ENCODE data around the gene ZNF850. TPM values are rescaled to one million over a fixed set of nuclear protein-coding genes. Genes with fewer than 3 reads are reported as not detected.

Gene ZNF850
- total and polyA plus RNA-seq, 2 of the 8 experiments (the other 6 are each of a cell fraction or from before 2014, with no cell fraction given) = 6.7 to 21.2 TPM

DNA sequence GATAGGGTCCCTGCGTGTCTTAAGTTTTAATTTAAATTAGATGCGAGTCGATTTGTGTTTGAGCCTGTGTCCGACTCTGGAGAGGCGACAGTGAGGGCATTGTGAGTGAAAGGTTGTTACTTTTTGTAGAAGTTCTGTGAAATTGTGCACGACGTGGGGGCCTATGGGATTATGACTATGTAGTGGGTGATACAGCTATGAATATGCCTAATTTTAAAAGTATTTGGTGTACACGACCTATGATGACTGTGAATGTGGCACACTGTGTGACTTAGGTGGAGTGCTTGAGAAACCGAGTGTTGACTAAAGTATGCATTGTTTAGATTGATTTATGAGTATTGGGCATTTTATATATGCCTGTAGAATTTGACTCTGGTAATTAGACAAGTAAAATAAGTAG, 84.5 kb downstream of the ZNF850 start:
- 0 out of 2 replicates have a peak overlapping the region, but pooled peaks have one; percentile 60 for H2BK12ac ChIP-seq (ENCODE audit: low read depth, low read length)
- peaks cover 0 to 7% of the 10 kb centered on the region in 2 experiments; a peak in 3 of 4 replicates for H3K9me3 ChIP-seq (ENCODE audit: insufficient read depth in 2 of 2, low read depth in 1 of 2, low read length in 1 of 2)
- peak overlapping the region; percentile 94 for H3K56ac ChIP-seq (replicated peaks; ENCODE audit: insufficient read length, low read depth, low read length)
- peaks cover 10% of the 10 kb centered on the region for H3K23me2 ChIP-seq (ENCODE audit: low read depth, low read length)
- peak overlapping the region in 3 of 4 experiments; percentile 90 to 94 (median 92); a peak in 6 of 7 replicates for H3K9ac ChIP-seq (replicated peaks in 1 of 4; ENCODE audit: extremely low read depth in 1 of 4, low read depth in 3 of 4, low read length in 3 of 4)
- peaks cover 7 to 40% (median 30%) of the 10 kb centered on the region in 4 experiments; a peak in 7 of 8 replicates for H3K36me3 ChIP-seq (ENCODE audit: control insufficient read depth in 2 of 4, insufficient read depth in 4 of 4, low read length in 3 of 4)
- H3K4ac ChIP-seq (replicated peaks; ENCODE audit: insufficient read length, low read depth, low read length) = no peak overlapping the region
- H3K79me2 ChIP-seq (ENCODE audit: control insufficient read depth in 1 of 2, insufficient read depth in 2 of 2, low read length in 2 of 2) = peaks cover 5 to 38% of the 10 kb centered on the region in 2 experiments
- peak overlapping the region; percentile 85; the same call in 1 of the 2 replicates for H2BK5ac ChIP-seq (ENCODE audit: low read depth, low read length)
- no peak overlapping the region for H3K23ac ChIP-seq (ENCODE audit: insufficient read length)
- peak overlapping the region; percentile 87 for H3K27ac ChIP-seq (ENCODE audit: low read depth, low read length)
- H3K14ac ChIP-seq (ENCODE audit: insufficient read length) = no peak overlapping the region
- H2AFZ ChIP-seq (ENCODE audit: low read length) = peak overlapping the region; percentile 85; the same call in 1 of the 2 replicates
- H4K91ac ChIP-seq (replicated peaks; ENCODE audit: insufficient read length, low read length) = no peak overlapping the region
- no peaks in the 10 kb centered on the region for H3K27me3 ChIP-seq (replicated peaks in 1 of 4; ENCODE audit: control insufficient read depth in 3 of 4, extremely low read depth in 1 of 4, insufficient read depth in 3 of 4, low read length in 3 of 4)
- peak overlapping the region; percentile 97 for H4K5ac ChIP-seq (ENCODE audit: insufficient read length, low read depth, low read length)
- peaks cover 0 to 3% of the 10 kb centered on the region in 2 experiments for H4K20me1 ChIP-seq (replicated peaks in 1 of 2; ENCODE audit: control insufficient read depth in 1 of 2, insufficient read depth in 2 of 2, low read length in 2 of 2)
- POLR2A ChIA-PET (ENCODE audit: partially characterized antibody) = interaction anchor here (0.9 to 1.7 kb wide), 6 partner anchors 15 to 158 kb away, joined by 3 to 6 read pairs (median 4); no protein-coding TSS in a partner anchor
- FAIRE-seq (no peak), DNase-seq (ENCODE audit: low read depth in 1 of 2, low spot score in 2 of 2) (no peak)
- H2AK5ac ChIP-seq (ENCODE audit: low read depth, low read length) = peak overlapping the region; percentile 53; the same call in 1 of the 2 replicates
- WGBS, 2 experiments (ENCODE audit: extremely low coverage in 1 of 2, insufficient coverage in 1 of 2, insufficient read length in 1 of 2, insufficient replicate concordance in 2 of 2, low coverage in 1 of 2, low lambda C conversion rate in 2 of 2, missing lambda C conversion rate in 1 of 2) = 14% methylated on average over 9 of the region's 9 CpGs; no CpG with 5 or more reads in 1 of the 2 experiments
- H3K4me3 ChIP-seq (ENCODE audit: extremely low read depth in 1 of 4, insufficient read depth in 2 of 4, low read depth in 3 of 4, low read length in 4 of 4) = peak overlapping the region; percentile 84 to 95 (median 92)
- H3K79me1 ChIP-seq (ENCODE audit: low read depth, low read length) = no peaks in the 10 kb centered on the region
- CTCF ChIA-PET (ENCODE audit: partially characterized antibody) = no interaction called here
- no peak overlapping the region for H2BK15ac ChIP-seq (ENCODE audit: low read length)
- H2BK120ac ChIP-seq (replicated peaks; ENCODE audit: low read depth, low read length) = no peak overlapping the region
- no peak overlapping the region for H3K18ac ChIP-seq (ENCODE audit: extremely low read depth, low read length)
- TF ChIP-seq GABPA (IDR thresholded peaks at IDR 0.05; ENCODE audit: borderline replicate concordance, insufficient read depth, low read length) (no peak), GTF2F1 (IDR thresholded peaks at IDR 0.05; ENCODE audit: borderline replicate concordance, low read depth, low read length) (no peak), NRF1 (IDR thresholded peaks at IDR 0.05; ENCODE audit: low read depth, low read length) (no peak), BACH1 (IDR thresholded peaks at IDR 0.05; ENCODE audit: low read length) (no peak), JUN (IDR thresholded peaks at IDR 0.05; ENCODE audit: low read depth, low read length) (no peak), SIN3A (conservative IDR thresholded peaks at IDR 0.05 in 1 of 2, IDR thresholded peaks at IDR 0.05 in 1 of 2; ENCODE audit: low read depth in 1 of 2, low read length in 2 of 2) (no peak), TBP (IDR thresholded peaks at IDR 0.05; ENCODE audit: low read depth, low read length) (no peak), PHF8 (conservative IDR thresholded peaks at IDR 0.05; ENCODE audit: low read depth, low read length) (no peak), KDM4A (IDR thresholded peaks at IDR 0.05; ENCODE audit: low read depth, low read length, severe bottlenecking) (no peak), SIRT6 (IDR thresholded peaks at IDR 0.05; ENCODE audit: low read length) (no peak)
- TF ChIP-seq, protein P1, sequence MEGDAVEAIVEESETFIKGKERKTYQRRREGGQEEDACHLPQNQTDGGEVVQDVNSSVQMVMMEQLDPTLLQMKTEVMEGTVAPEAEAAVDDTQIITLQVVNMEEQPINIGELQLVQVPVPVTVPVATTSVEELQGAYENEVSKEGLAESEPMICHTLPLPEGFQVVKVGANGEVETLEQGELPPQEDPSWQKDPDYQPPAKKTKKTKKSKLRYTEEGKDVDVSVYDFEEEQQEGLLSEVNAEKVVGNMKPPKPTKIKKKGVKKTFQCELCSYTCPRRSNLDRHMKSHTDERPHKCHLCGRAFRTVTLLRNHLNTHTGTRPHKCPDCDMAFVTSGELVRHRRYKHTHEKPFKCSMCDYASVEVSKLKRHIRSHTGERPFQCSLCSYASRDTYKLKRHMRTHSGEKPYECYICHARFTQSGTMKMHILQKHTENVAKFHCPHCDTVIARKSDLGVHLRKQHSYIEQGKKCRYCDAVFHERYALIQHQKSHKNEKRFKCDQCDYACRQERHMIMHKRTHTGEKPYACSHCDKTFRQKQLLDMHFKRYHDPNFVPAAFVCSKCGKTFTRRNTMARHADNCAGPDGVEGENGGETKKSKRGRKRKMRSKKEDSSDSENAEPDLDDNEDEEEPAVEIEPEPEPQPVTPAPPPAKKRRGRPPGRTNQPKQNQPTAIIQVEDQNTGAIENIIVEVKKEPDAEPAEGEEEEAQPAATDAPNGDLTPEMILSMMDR (IDR thresholded peaks at IDR 0.05; ENCODE audit: control extremely low read depth in 1 of 3, insufficient read depth in 1 of 3, low read depth in 1 of 3, low read length in 3 of 3) = no peak
- H3K4me1 ChIP-seq (replicated peaks in 1 of 4; ENCODE audit: control insufficient read depth in 3 of 4, insufficient read depth in 4 of 4, low read length in 3 of 4) = no peaks in the 10 kb centered on the region; a peak in 3 of 7 replicates
- no peak overlapping the region for H2BK20ac ChIP-seq (ENCODE audit: low read length)
- H4K8ac ChIP-seq (ENCODE audit: extremely low read depth, insufficient read depth, low read length) = peak overlapping the region; percentile 97; the same call in 1 of the 2 replicates
- H3K4me2 ChIP-seq (ENCODE audit: insufficient read depth in 1 of 2, low read depth in 2 of 2, low read length in 2 of 2) = peak overlapping the region; percentile 83 to 98

Data from H1 (cell line).